Measurements from ENCODE around the gene SIX3. TPM values are rescaled to one million over a fixed set of nuclear protein-coding genes. Genes with fewer than 3 reads are reported as not detected.

The SIX3 gene
- total RNA-seq, 1 experiment from 2014 or later = 0.56 TPM

DNA sequence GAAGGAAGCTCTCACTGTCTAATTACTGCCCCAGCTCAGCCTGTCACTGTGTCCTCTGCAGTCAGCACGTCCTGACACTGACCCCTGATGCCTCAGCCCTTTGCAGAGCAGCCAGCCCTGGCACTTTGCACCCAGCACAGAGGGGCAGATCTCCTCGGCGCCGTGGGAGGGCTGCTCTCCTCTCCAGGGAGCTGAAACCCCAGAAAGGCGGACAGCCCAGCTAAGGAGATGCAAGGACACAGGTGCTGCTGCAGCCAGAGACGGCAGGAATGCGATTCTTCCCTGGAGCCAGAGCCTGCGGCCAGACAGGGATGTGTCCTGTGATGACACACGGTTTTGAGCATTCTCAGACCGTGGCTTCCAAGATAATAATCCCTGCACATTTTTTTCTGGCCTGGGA, 34.5 kb upstream of the SIX3 start:
- H3K36me3 ChIP-seq (ENCODE audit: insufficient read depth, low read length, poor library complexity, severe bottlenecking) = no peaks in the 10 kb centered on the region

GRCh38 chr2:44909831-44910230, 31.7 kb upstream of the SIX3 start:
- Histone ChIP-seq H3K9me3 (ENCODE audit: low read depth, low read length, poor library complexity, severe bottlenecking) (peaks cover 4% of the 10 kb centered on the region), H3K27me3 (replicated peaks; ENCODE audit: insufficient read depth, low read depth, low read length, poor library complexity) (peaks cover 17% of the 10 kb centered on the region), H3K4me3 (ENCODE audit: low read depth, low read length, poor library complexity, severe bottlenecking) (no peak overlapping the region), H3K36me3 (ENCODE audit: insufficient read depth, low read length, poor library complexity, severe bottlenecking) (no peaks in the 10 kb centered on the region), H3K4me1 (ENCODE audit: insufficient read depth, low read length, poor library complexity, severe bottlenecking) (no peaks in the 10 kb centered on the region), H3K27ac (ENCODE audit: low read depth, low read length, poor library complexity, severe bottlenecking) (no peak overlapping the region)
- no TSS peak for BruUV-seq (replicated peaks)
- ChIA-PET POLR2A (ENCODE audit: low non-redundant PET) (interaction anchor here (0.6 kb wide), 1 partner anchor 33 kb away, joined by 3 read pairs; no protein-coding TSS in a partner anchor), CTCF (no interaction called here)
- intact Hi-C loops (cut with micrococcal nuclease; ENCODE audit: unreplicated experiment) = no loop called here
- no peak for TF ChIP-seq EZH2 (IDR thresholded peaks at IDR 0.05; ENCODE audit: borderline replicate concordance, low read depth, low read length, poor library complexity, severe bottlenecking)
- TF ChIP-seq, protein P1, sequence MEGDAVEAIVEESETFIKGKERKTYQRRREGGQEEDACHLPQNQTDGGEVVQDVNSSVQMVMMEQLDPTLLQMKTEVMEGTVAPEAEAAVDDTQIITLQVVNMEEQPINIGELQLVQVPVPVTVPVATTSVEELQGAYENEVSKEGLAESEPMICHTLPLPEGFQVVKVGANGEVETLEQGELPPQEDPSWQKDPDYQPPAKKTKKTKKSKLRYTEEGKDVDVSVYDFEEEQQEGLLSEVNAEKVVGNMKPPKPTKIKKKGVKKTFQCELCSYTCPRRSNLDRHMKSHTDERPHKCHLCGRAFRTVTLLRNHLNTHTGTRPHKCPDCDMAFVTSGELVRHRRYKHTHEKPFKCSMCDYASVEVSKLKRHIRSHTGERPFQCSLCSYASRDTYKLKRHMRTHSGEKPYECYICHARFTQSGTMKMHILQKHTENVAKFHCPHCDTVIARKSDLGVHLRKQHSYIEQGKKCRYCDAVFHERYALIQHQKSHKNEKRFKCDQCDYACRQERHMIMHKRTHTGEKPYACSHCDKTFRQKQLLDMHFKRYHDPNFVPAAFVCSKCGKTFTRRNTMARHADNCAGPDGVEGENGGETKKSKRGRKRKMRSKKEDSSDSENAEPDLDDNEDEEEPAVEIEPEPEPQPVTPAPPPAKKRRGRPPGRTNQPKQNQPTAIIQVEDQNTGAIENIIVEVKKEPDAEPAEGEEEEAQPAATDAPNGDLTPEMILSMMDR (conservative IDR thresholded peaks at IDR 0.05; ENCODE audit: low read depth, low read length) = no peak
- no peak for DNase-seq (ENCODE audit: low spot score)

More for the DNA sequence above, 34.5 kb upstream of the SIX3 start:
- ChIA-PET CTCF (no interaction called here), POLR2A (ENCODE audit: low non-redundant PET) (no interaction called here)
- Histone ChIP-seq H3K9me3 (ENCODE audit: low read depth, low read length, poor library complexity, severe bottlenecking) (peaks cover 4% of the 10 kb centered on the region), H3K27me3 (replicated peaks; ENCODE audit: insufficient read depth, low read depth, low read length, poor library complexity) (peaks cover 17% of the 10 kb centered on the region), H3K27ac (ENCODE audit: low read depth, low read length, poor library complexity, severe bottlenecking) (no peak overlapping the region), H3K4me1 (ENCODE audit: insufficient read depth, low read length, poor library complexity, severe bottlenecking) (no peaks in the 10 kb centered on the region), H3K4me3 (ENCODE audit: low read depth, low read length, poor library complexity, severe bottlenecking) (no peak overlapping the region)
- intact Hi-C loops (cut with micrococcal nuclease; ENCODE audit: unreplicated experiment) = no loop called here
- TF ChIP-seq, protein P1 (conservative IDR thresholded peaks at IDR 0.05; ENCODE audit: low read depth, low read length) = no peak
- TF ChIP-seq EZH2 (IDR thresholded peaks at IDR 0.05; ENCODE audit: borderline replicate concordance, low read depth, low read length, poor library complexity, severe bottlenecking) = no peak
- no peak for DNase-seq (ENCODE audit: low spot score)
- no TSS peak for BruUV-seq (replicated peaks)

DNA sequence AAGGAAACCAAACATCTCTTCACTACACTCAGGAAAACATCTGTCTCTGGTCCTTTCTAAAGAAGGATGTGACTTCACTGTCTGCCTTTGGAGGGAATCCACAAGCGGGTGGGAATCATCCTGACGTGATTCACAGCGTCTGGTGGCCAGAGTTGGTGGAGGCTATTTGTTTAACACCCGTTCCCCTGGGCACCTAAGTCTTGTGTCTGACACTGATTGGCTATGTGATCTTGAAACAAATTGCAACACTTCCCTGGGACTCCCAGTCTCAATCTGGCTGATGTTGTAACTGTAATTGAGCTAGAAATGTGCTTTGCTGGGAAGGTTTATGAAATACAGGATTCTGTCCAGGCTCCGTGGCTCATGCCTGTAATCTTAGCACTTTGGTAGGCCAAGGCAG, 28.8 kb upstream of the SIX3 start:
- POLR2A ChIA-PET (ENCODE audit: low non-redundant PET) = no interaction called here
- Histone ChIP-seq H3K27ac (ENCODE audit: low read depth, low read length, poor library complexity, severe bottlenecking) (no peak overlapping the region), H3K4me3 (ENCODE audit: low read depth, low read length, poor library complexity, severe bottlenecking) (no peak overlapping the region), H3K9me3 (ENCODE audit: low read depth, low read length, poor library complexity, severe bottlenecking) (peaks cover 4% of the 10 kb centered on the region), H3K36me3 (ENCODE audit: insufficient read depth, low read length, poor library complexity, severe bottlenecking) (no peaks in the 10 kb centered on the region), H3K4me1 (ENCODE audit: insufficient read depth, low read length, poor library complexity, severe bottlenecking) (no peaks in the 10 kb centered on the region), H3K27me3 (replicated peaks; ENCODE audit: insufficient read depth, low read depth, low read length, poor library complexity) (peaks cover 2% of the 10 kb centered on the region)
- CTCF ChIA-PET = no interaction called here
- intact Hi-C loops (cut with micrococcal nuclease; ENCODE audit: unreplicated experiment) = no loop called here
- TF ChIP-seq, protein P1 (conservative IDR thresholded peaks at IDR 0.05; ENCODE audit: low read depth, low read length) = no peak
- no peak for TF ChIP-seq EZH2 (IDR thresholded peaks at IDR 0.05; ENCODE audit: borderline replicate concordance, low read depth, low read length, poor library complexity, severe bottlenecking)
- no TSS peak for BruUV-seq (replicated peaks)
- DNase-seq (ENCODE audit: low spot score) = no peak

All from A673 (cell line).